B cell (primary cell): ENCODE results near the gene BTRC.

Experiments used
- EZH2 ChIP-seq: IDR thresholded peaks from 2 replicates; pipeline ENCODE4 v1.6.1; 2012; ENCODE audit warnings: borderline replicate concordance, low read depth, mild to moderate bottlenecking, moderate library complexity, low read length; ENCODE audit not compliant: insufficient read depth, poor library complexity, severe bottlenecking
- TF ChIP-seq, protein P1 (sequence below): fragments of 200-600 bp; IDR thresholded peaks from one replicate; pipeline ENCODE4 v1.8.0; 2022; ENCODE audit warnings: antibody characterized with exemption, mild to moderate bottlenecking

DNA sequence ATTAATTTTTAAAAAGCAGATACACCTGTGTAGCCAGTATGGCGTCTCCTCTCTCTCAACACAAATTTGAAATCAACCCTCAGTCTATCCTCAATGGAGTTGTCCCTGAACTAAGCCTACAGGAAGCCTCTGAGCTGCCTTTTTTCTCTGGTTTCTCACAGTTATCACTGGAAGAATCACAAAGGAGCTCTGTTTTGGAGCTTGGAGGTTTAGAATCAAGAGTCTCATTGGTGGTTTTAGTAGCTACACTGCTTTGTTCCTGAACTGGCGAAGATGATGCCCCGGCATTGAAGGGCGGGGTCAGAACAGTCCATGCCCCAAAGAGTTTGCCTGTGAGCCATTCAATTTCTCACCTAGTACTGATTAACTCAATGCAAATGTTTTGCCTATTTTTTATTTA is 16.1 kb upstream of the BTRC start:
- TF ChIP-seq, protein P1, sequence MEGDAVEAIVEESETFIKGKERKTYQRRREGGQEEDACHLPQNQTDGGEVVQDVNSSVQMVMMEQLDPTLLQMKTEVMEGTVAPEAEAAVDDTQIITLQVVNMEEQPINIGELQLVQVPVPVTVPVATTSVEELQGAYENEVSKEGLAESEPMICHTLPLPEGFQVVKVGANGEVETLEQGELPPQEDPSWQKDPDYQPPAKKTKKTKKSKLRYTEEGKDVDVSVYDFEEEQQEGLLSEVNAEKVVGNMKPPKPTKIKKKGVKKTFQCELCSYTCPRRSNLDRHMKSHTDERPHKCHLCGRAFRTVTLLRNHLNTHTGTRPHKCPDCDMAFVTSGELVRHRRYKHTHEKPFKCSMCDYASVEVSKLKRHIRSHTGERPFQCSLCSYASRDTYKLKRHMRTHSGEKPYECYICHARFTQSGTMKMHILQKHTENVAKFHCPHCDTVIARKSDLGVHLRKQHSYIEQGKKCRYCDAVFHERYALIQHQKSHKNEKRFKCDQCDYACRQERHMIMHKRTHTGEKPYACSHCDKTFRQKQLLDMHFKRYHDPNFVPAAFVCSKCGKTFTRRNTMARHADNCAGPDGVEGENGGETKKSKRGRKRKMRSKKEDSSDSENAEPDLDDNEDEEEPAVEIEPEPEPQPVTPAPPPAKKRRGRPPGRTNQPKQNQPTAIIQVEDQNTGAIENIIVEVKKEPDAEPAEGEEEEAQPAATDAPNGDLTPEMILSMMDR, result no peak
- no peak for TF ChIP-seq EZH2
